ENCODE results near the gene PREX1. TPM values are rescaled to one million over a fixed set of nuclear protein-coding genes. Genes with fewer than 3 reads are reported as not detected.

The PREX1 gene
- polyA plus RNA-seq, 1 donor, result 9.9 TPM

- Histone ChIP-seq H3K9me3 (ENCODE audit: control insufficient read depth, low read depth, low read length) (no peaks in the 10 kb centered on the region), H3K27ac (ENCODE audit: low read length) (no peak overlapping the region), H3K36me3 (ENCODE audit: control insufficient read depth, insufficient read depth, low read length) (no peaks in the 10 kb centered on the region), H3K4me3 (ENCODE audit: low read length) (no peak overlapping the region), H3K27me3 (ENCODE audit: control insufficient read depth, insufficient read depth, low read length) (no peaks in the 10 kb centered on the region), H3K4me1 (ENCODE audit: control insufficient read depth, insufficient read depth, low read length) (peaks cover 4% of the 10 kb centered on the region)
- no CpG with 5 or more reads among the region's 29 CpGs for WGBS (ENCODE audit: insufficient coverage, low lambda C conversion rate)
- DNase-seq, result peak in 1 of 2 donors; percentile 62
These were observed 104.2 kb downstream of the PREX1 start for GRCh38 chr20:48723308-48724264.

- H3K27ac ChIP-seq (ENCODE audit: low read length), result no peak overlapping the region
- no peaks in the 10 kb centered on the region for H3K27me3 ChIP-seq (ENCODE audit: control insufficient read depth, insufficient read depth, low read length)
- DNase-seq, result peak in 1 of 2 donors; percentile 57
- no peaks in the 10 kb centered on the region for H3K36me3 ChIP-seq (ENCODE audit: control insufficient read depth, insufficient read depth, low read length)
- WGBS (ENCODE audit: insufficient coverage, low lambda C conversion rate), result no CpG with 5 or more reads among the region's 8 CpGs
- peaks cover 4% of the 10 kb centered on the region for H3K4me1 ChIP-seq (ENCODE audit: control insufficient read depth, insufficient read depth, low read length)
- no peaks in the 10 kb centered on the region for H3K9me3 ChIP-seq (ENCODE audit: control insufficient read depth, low read depth, low read length)
- no peak overlapping the region for H3K4me3 ChIP-seq (ENCODE audit: low read length)
These were observed 105.0 kb downstream of the PREX1 start for GRCh38 chr20:48722737-48723191.

GRCh38 chr20:48722002-48722731, 105.6 kb downstream of the PREX1 start:
- Histone ChIP-seq H3K4me1 (ENCODE audit: control insufficient read depth, insufficient read depth, low read length) (peaks cover 4% of the 10 kb centered on the region), H3K9me3 (ENCODE audit: control insufficient read depth, low read depth, low read length) (no peaks in the 10 kb centered on the region), H3K36me3 (ENCODE audit: control insufficient read depth, insufficient read depth, low read length) (no peaks in the 10 kb centered on the region), H3K27ac (ENCODE audit: low read length) (no peak overlapping the region), H3K4me3 (ENCODE audit: low read length) (no peak overlapping the region), H3K27me3 (ENCODE audit: control insufficient read depth, insufficient read depth, low read length) (no peaks in the 10 kb centered on the region)
- 76% methylated on average over 2 of the region's 14 CpGs for WGBS (ENCODE audit: insufficient coverage, low lambda C conversion rate)
- DNase-seq, result no peak

GRCh38 chr20:48721324-48722001, 106.3 kb downstream of the PREX1 start:
- Histone ChIP-seq H3K4me1 (ENCODE audit: control insufficient read depth, insufficient read depth, low read length) (peaks cover 4% of the 10 kb centered on the region), H3K27ac (ENCODE audit: low read length) (no peak overlapping the region), H3K9me3 (ENCODE audit: control insufficient read depth, low read depth, low read length) (no peaks in the 10 kb centered on the region), H3K36me3 (ENCODE audit: control insufficient read depth, insufficient read depth, low read length) (no peaks in the 10 kb centered on the region), H3K27me3 (ENCODE audit: control insufficient read depth, insufficient read depth, low read length) (no peaks in the 10 kb centered on the region), H3K4me3 (ENCODE audit: low read length) (no peak overlapping the region)
- no peak for DNase-seq
- 100% methylated on average over 1 of the region's 9 CpGs for WGBS (ENCODE audit: insufficient coverage, low lambda C conversion rate)

- Histone ChIP-seq H3K27me3 (ENCODE audit: control insufficient read depth, insufficient read depth, low read length) (no peaks in the 10 kb centered on the region), H3K27ac (ENCODE audit: low read length) (no peak overlapping the region), H3K4me3 (ENCODE audit: low read length) (no peak overlapping the region), H3K4me1 (ENCODE audit: control insufficient read depth, insufficient read depth, low read length) (peaks cover 4% of the 10 kb centered on the region), H3K36me3 (ENCODE audit: control insufficient read depth, insufficient read depth, low read length) (no peaks in the 10 kb centered on the region), H3K9me3 (ENCODE audit: control insufficient read depth, low read depth, low read length) (no peaks in the 10 kb centered on the region)
- DNase-seq, result no peak
- no CpG with 5 or more reads among the region's 13 CpGs for WGBS (ENCODE audit: insufficient coverage, low lambda C conversion rate)
These were observed 107.4 kb downstream of the PREX1 start for GRCh38 chr20:48720256-48720985.

GRCh38 chr20:48719598-48720255, 108.1 kb downstream of the PREX1 start:
- 100% methylated on average over 1 of the region's 4 CpGs for WGBS (ENCODE audit: insufficient coverage, low lambda C conversion rate)
- Histone ChIP-seq H3K36me3 (ENCODE audit: control insufficient read depth, insufficient read depth, low read length) (no peaks in the 10 kb centered on the region), H3K4me1 (ENCODE audit: control insufficient read depth, insufficient read depth, low read length) (peaks cover 4% of the 10 kb centered on the region), H3K4me3 (ENCODE audit: low read length) (no peak overlapping the region), H3K27ac (ENCODE audit: low read length) (no peak overlapping the region), H3K27me3 (ENCODE audit: control insufficient read depth, insufficient read depth, low read length) (no peaks in the 10 kb centered on the region), H3K9me3 (ENCODE audit: control insufficient read depth, low read depth, low read length) (no peaks in the 10 kb centered on the region)
- no peak for DNase-seq

- DNase-seq, result no peak
- Histone ChIP-seq H3K4me1 (ENCODE audit: control insufficient read depth, insufficient read depth, low read length) (peaks cover 4% of the 10 kb centered on the region), H3K9me3 (ENCODE audit: control insufficient read depth, low read depth, low read length) (no peaks in the 10 kb centered on the region), H3K27ac (ENCODE audit: low read length) (no peak overlapping the region), H3K36me3 (ENCODE audit: control insufficient read depth, insufficient read depth, low read length) (no peaks in the 10 kb centered on the region), H3K4me3 (ENCODE audit: low read length) (no peak overlapping the region), H3K27me3 (ENCODE audit: control insufficient read depth, insufficient read depth, low read length) (no peaks in the 10 kb centered on the region)
- no CpG with 5 or more reads among the region's 8 CpGs for WGBS (ENCODE audit: insufficient coverage, low lambda C conversion rate)
These were observed 108.8 kb downstream of the PREX1 start for GRCh38 chr20:48718786-48719578.

GRCh38 chr20:48717680-48718223, 110.0 kb downstream of the PREX1 start:
- no peak for DNase-seq
- Histone ChIP-seq H3K9me3 (ENCODE audit: control insufficient read depth, low read depth, low read length) (no peaks in the 10 kb centered on the region), H3K27me3 (ENCODE audit: control insufficient read depth, insufficient read depth, low read length) (no peaks in the 10 kb centered on the region), H3K4me3 (ENCODE audit: low read length) (no peak overlapping the region), H3K27ac (ENCODE audit: low read length) (no peak overlapping the region), H3K36me3 (ENCODE audit: control insufficient read depth, insufficient read depth, low read length) (no peaks in the 10 kb centered on the region), H3K4me1 (ENCODE audit: control insufficient read depth, insufficient read depth, low read length) (no peaks in the 10 kb centered on the region)
- WGBS (ENCODE audit: insufficient coverage, low lambda C conversion rate), result 80% methylated on average over 1 of the region's 6 CpGs

All from large intestine (tissue), 3 donors.